GM18517 (cell line): ENCODE results near the gene IGSF22.
"Not testable (repeated sequence)": the region's sequence is repeated elsewhere in the genome, so short reads cannot be mapped to it uniquely, and the experiment has no call there.

ENCODE experiments used
- ATAC-seq: cut with Tn5 transposase; IDR thresholded peaks from one replicate; pipeline ENCODE4 v1.9.1; 2021; ENCODE audit warnings: mild to moderate bottlenecking, moderate library complexity; ENCODE audit not compliant: unreplicated experiment

IGSF22 gene

GRCh38 chr11:18692941-18693760 lies 32.8 kb downstream of the IGSF22 start:
- no peak for ATAC-seq

- not testable (repeated sequence) for ATAC-seq
Observed at GRCh38 chr11:18691467-18692140, 34.4 kb downstream of the IGSF22 start.

- no peak for ATAC-seq
Observed at GRCh38 chr11:18684267-18684666, 41.7 kb downstream of the IGSF22 start.

- no peak for ATAC-seq
Observed at GRCh38 chr11:18682466-18682865, 43.5 kb downstream of the IGSF22 start.

GRCh38 chr11:18681949-18682348 lies 44.0 kb downstream of the IGSF22 start:
- ATAC-seq, result not testable (repeated sequence)

- ATAC-seq, result no peak
Observed at GRCh38 chr11:18677560-18677959, 48.4 kb downstream of the IGSF22 start.

GRCh38 chr11:18676803-18677202 lies 49.2 kb downstream of the IGSF22 start:
- ATAC-seq, result no peak

- ATAC-seq, result not testable (repeated sequence)
Observed at GRCh38 chr11:18672209-18672608, 53.8 kb downstream of the IGSF22 start.

- no peak for ATAC-seq
Observed at GRCh38 chr11:18671246-18671645, 54.7 kb downstream of the IGSF22 start.

GRCh38 chr11:18669711-18670110 lies 56.3 kb downstream of the IGSF22 start:
- ATAC-seq, result no peak

- no peak for ATAC-seq
Observed at GRCh38 chr11:18669219-18669596, 56.8 kb downstream of the IGSF22 start.

GRCh38 chr11:18668131-18668530 lies 57.9 kb downstream of the IGSF22 start:
- ATAC-seq, result no peak

- ATAC-seq, result not testable (repeated sequence)
Observed at GRCh38 chr11:18665353-18665872, 60.6 kb downstream of the IGSF22 start.

GRCh38 chr11:18657673-18658072 lies 68.3 kb downstream of the IGSF22 start:
- no peak for ATAC-seq
